ENCODE results near the gene ARID3C. TPM values are rescaled to one million over a fixed set of nuclear protein-coding genes. Genes with fewer than 3 reads are reported as not detected.

Gene ARID3C, protein sequence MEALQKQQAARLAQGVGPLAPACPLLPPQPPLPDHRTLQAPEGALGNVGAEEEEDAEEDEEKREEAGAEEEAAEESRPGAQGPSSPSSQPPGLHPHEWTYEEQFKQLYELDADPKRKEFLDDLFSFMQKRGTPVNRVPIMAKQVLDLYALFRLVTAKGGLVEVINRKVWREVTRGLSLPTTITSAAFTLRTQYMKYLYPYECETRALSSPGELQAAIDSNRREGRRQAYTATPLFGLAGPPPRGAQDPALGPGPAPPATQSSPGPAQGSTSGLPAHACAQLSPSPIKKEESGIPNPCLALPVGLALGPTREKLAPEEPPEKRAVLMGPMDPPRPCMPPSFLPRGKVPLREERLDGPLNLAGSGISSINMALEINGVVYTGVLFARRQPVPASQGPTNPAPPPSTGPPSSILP
- total RNA-seq (under 1 TPM; 0.25 to 0.34 TPM), total RNA-seq (0 to 0.62 (median 0.12) reads per million in 172 experiments)
- polyA plus RNA-seq (2013, experiment 1 of 2) = 0.10 TPM
- not detected for polyA plus RNA-seq (2013, experiment 2 of 2)

DNA sequence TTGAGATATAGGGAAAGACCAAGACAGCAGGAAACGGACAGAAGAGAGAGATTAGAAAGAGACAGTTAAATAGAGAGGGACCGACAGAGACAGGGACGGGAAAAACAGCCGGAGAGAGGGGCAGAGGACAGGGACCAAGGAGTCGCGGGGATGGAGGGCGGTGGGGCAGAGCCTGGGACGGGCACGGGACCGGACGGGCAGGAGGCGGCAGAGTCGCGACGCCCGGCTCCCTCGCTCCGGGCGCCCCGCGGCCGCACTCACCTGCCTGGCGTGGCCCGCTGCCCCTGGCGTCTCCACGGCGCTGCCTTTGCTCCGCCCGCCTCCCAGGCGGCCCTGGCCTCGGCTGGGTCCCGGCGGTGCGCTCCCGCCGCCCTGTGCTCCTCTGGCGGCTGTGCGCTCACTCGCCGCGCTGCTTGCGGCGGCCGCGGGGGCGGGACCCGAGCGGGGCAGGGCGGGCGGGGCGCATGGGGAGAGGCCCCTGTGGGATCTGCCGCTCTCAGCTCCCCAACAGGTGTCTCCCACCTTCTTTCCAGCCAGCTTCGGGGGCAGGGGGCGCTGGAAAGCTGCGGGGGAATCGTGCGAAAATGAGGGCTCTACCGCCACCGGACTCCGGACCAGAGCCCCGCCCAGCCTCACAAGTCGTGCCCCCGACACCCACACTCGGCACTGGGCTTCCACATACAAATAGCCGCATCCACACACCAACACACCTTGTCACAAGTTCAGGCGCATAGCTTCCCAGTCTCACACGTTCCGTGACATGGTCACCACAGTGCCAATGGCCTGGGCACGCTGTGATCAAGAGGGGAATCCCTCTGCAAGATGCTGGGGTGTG lies at the start of gene ARID3C:
Gene ARID3C (minus strand): TSS at position 411 of the 835 bp plus-strand sequence. CDS start 1,052 bp downstream, outside the sequence.
- H3K27ac ChIP-seq (ENCODE audit: low read depth in 1 of 2, low read length in 2 of 2) = no peak within 1 kb of the TSS
- H3K4me3 ChIP-seq (ENCODE audit: low read length) = peak within 1 kb of the TSS; percentile 35
- no peak within 1 kb of the TSS for H3K27ac Mint-ChIP-seq
- no peaks in the 10 kb centered on the region for H3K36me3 ChIP-seq (ENCODE audit: insufficient read depth, low read length)
- peaks cover 0 to 16% of the 10 kb centered on the region in 2 experiments for H3K9me3 ChIP-seq (ENCODE audit: control insufficient read depth in 1 of 2, insufficient read depth in 1 of 2, low read length in 2 of 2)
- peaks cover 64% of the 10 kb centered on the region for H3K27me3 Mint-ChIP-seq
- peaks cover 27% of the 10 kb centered on the region for H3K4me1 Mint-ChIP-seq (ENCODE audit: low read depth)
- intact Hi-C loops (cut with DNase I, micrococcal nuclease) = no loop called here
- H3K4me1 ChIP-seq (ENCODE audit: insufficient read depth, low read length) = peaks cover 29% of the 10 kb centered on the region
- TF ChIP-seq, protein P1, sequence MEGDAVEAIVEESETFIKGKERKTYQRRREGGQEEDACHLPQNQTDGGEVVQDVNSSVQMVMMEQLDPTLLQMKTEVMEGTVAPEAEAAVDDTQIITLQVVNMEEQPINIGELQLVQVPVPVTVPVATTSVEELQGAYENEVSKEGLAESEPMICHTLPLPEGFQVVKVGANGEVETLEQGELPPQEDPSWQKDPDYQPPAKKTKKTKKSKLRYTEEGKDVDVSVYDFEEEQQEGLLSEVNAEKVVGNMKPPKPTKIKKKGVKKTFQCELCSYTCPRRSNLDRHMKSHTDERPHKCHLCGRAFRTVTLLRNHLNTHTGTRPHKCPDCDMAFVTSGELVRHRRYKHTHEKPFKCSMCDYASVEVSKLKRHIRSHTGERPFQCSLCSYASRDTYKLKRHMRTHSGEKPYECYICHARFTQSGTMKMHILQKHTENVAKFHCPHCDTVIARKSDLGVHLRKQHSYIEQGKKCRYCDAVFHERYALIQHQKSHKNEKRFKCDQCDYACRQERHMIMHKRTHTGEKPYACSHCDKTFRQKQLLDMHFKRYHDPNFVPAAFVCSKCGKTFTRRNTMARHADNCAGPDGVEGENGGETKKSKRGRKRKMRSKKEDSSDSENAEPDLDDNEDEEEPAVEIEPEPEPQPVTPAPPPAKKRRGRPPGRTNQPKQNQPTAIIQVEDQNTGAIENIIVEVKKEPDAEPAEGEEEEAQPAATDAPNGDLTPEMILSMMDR (IDR thresholded peaks at IDR 0.05) = no peak
- POLR2A ChIA-PET = interaction anchor here (1.2 to 2.3 kb wide), 4 partner anchors 9 to 18 kb away, joined by 3 to 11 read pairs (median 4); partner anchors contain the start of genes GALT, RPP25L and SIGMAR1
- peak within 1 kb of the TSS; percentile 81 for H3K4me3 Mint-ChIP-seq
- DNase-seq (peak in 10 of 14 experiments; percentile 19 to 77 (median 40)), ATAC-seq (ENCODE audit: poor library complexity) (peak; percentile 93)
- CTCF ChIA-PET = interaction anchor here (0.8 to 2.6 kb wide), 3 partner anchors 18 to 25 kb away, joined by 3 to 6 read pairs (median 5); partner anchors contain the start of gene GALT
- no peaks in the 10 kb centered on the region for H3K36me3 Mint-ChIP-seq (ENCODE audit: low read depth)
- peaks cover 53 to 55% of the 10 kb centered on the region in 2 experiments for H3K27me3 ChIP-seq (ENCODE audit: control insufficient read depth in 1 of 2, insufficient read depth in 2 of 2, low read length in 2 of 2)
- H3K9me3 Mint-ChIP-seq = no peaks in the 10 kb centered on the region

DNA sequence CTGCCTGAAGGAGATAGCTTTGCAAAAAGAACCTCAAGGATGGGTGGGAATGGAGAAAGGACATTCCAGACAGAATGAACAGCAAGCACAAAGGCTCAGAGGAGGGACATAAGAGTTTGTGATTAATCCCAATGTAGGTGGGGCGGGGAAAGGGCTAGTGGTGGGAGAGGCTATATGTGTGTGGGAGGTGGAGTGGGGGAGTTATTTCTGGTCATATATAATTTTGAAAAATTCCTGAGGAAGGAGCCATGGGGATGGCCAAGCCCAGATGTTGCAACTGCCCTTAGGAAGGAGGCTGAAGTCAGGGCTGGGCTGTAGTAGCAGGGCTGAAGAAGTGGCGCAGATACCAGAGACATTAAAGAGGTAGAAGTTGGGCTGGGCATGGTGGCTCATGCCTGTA lies 47.0 kb upstream of the ARID3C start:
- peaks cover 5% of the 10 kb centered on the region for H3K36me3 Mint-ChIP-seq (ENCODE audit: low read depth)

More for the DNA sequence above, 47.0 kb upstream of the ARID3C start:
- DNase-seq = no peak
- no peak overlapping the region for H3K4me3 Mint-ChIP-seq
- H3K27ac Mint-ChIP-seq = no peak overlapping the region
- no peak overlapping the region for H3K27ac ChIP-seq (ENCODE audit: low read depth in 1 of 2, low read length in 2 of 2)
- no peaks in the 10 kb centered on the region for H3K36me3 ChIP-seq (ENCODE audit: insufficient read depth, low read length)
- no peaks in the 10 kb centered on the region for H3K27me3 Mint-ChIP-seq
- no peaks in the 10 kb centered on the region for H3K4me1 ChIP-seq (ENCODE audit: insufficient read depth, low read length)
- no peaks in the 10 kb centered on the region for H3K4me1 Mint-ChIP-seq (ENCODE audit: low read depth)
- H3K27me3 ChIP-seq (ENCODE audit: control insufficient read depth in 1 of 2, insufficient read depth in 2 of 2, low read length in 2 of 2) = no peaks in the 10 kb centered on the region
- peaks cover 0 to 5% of the 10 kb centered on the region in 2 experiments for H3K9me3 ChIP-seq (ENCODE audit: control insufficient read depth in 1 of 2, insufficient read depth in 1 of 2, low read length in 2 of 2)
- CTCF ChIA-PET = interaction anchor here (0.9 to 1.1 kb wide), 2 partner anchors 31 to 56 kb away, joined by 3 to 4 read pairs; partner anchors contain the start of gene DCTN3
- TF ChIP-seq, protein P1 (IDR thresholded peaks at IDR 0.05) = no peak
- no peak for ATAC-seq (ENCODE audit: poor library complexity)
- no peaks in the 10 kb centered on the region for H3K9me3 Mint-ChIP-seq
- POLR2A ChIA-PET = no interaction called here
- no peak overlapping the region for H3K4me3 ChIP-seq (ENCODE audit: low read length)
- intact Hi-C loops (cut with DNase I, micrococcal nuclease) = loop anchor here in 1 of 2 experiments (2.0 kb wide), 1 partner anchor 25 kb away; no protein-coding TSS in a partner anchor

Data from CD4-positive, alpha-beta T cell (primary cell).